Skin epidermis (tissue), 12 donors: ENCODE measurements around the gene DOCK7.

Source experiments
- H3K27ac ChIP-seq, 21 experiments: fragments of 200-600 bp; sonication (generic) in 11 of 21; one replicate each; pipeline ENCODE4 v1.5.0; 2020; ENCODE audit warnings: mild to moderate bottlenecking in 3 of 21, inconsistent platforms in 2 of 21, moderate library complexity in 2 of 21
- H3K4me3 ChIP-seq, 7 experiments: fragments of 200-600 bp; sonication (generic) in 2 of 7; one replicate each; pipeline ENCODE4 v1.5.0; 2020; ENCODE audit warnings: inconsistent platforms in 2 of 7, mild to moderate bottlenecking in 2 of 7, moderate library complexity in 1 of 7

The DOCK7 gene

GRCh38 chr1:62428351-62428750 is 259.8 kb downstream of the DOCK7 start:
- Histone ChIP-seq H3K27ac (no peak overlapping the region), H3K4me3 (no peak overlapping the region)

- Histone ChIP-seq H3K4me3 (no peak overlapping the region), H3K27ac (no peak overlapping the region)
Measured at GRCh38 chr1:62426794-62427193, 261.4 kb downstream of the DOCK7 start.

GRCh38 chr1:62426237-62426636 is 261.9 kb downstream of the DOCK7 start:
- H3K27ac ChIP-seq = no peak overlapping the region

GRCh38 chr1:62425041-62425440 is 263.1 kb downstream of the DOCK7 start:
- no peak overlapping the region for H3K27ac ChIP-seq
- H3K4me3 ChIP-seq = no peak overlapping the region

More at GRCh38 chr1:62426237-62426636, 261.9 kb downstream of the DOCK7 start:
- no peak overlapping the region for H3K4me3 ChIP-seq

- no peak overlapping the region for H3K27ac ChIP-seq
- no peak overlapping the region for H3K4me3 ChIP-seq
Measured at GRCh38 chr1:62424411-62424810, 263.8 kb downstream of the DOCK7 start.

GRCh38 chr1:62423580-62424242 is 264.5 kb downstream of the DOCK7 start:
- H3K27ac ChIP-seq = no peak overlapping the region
- H3K4me3 ChIP-seq = no peak overlapping the region

GRCh38 chr1:62420214-62420613 is 268.0 kb downstream of the DOCK7 start:
- H3K27ac ChIP-seq = no peak overlapping the region
- H3K4me3 ChIP-seq = no peak overlapping the region

- no peak overlapping the region for H3K4me3 ChIP-seq
Measured at GRCh38 chr1:62417351-62417999, 270.7 kb downstream of the DOCK7 start.

GRCh38 chr1:62415687-62416086 is 272.5 kb downstream of the DOCK7 start:
- Histone ChIP-seq H3K27ac (no peak overlapping the region), H3K4me3 (no peak overlapping the region)

More at GRCh38 chr1:62417351-62417999, 270.7 kb downstream of the DOCK7 start:
- no peak overlapping the region for H3K27ac ChIP-seq

GRCh38 chr1:62407398-62408009 is 280.7 kb downstream of the DOCK7 start:
- no peak overlapping the region for H3K27ac ChIP-seq
- H3K4me3 ChIP-seq = no peak overlapping the region

- no peak overlapping the region for H3K27ac ChIP-seq
- no peak overlapping the region for H3K4me3 ChIP-seq
Measured at GRCh38 chr1:62406576-62406975, 281.6 kb downstream of the DOCK7 start.

GRCh38 chr1:62405247-62405646 is 282.9 kb downstream of the DOCK7 start:
- Histone ChIP-seq H3K27ac (no peak overlapping the region), H3K4me3 (no peak overlapping the region)
